SIG-M5 treated with dmso at 0.1 percent for 504 hours (cell line): ENCODE results near the gene GMDS.

ENCODE experiments used
- DNase-seq: peaks from one replicate; lab custom pipeline; 2025; ENCODE audit not compliant: unreplicated experiment; lab: John Stamatoyannopoulos, UW

The GMDS gene

GRCh38 chr6:1639430-1639829 lies 606.0 kb downstream of the GMDS start:
- no peak for DNase-seq

- no peak for DNase-seq
These were observed 608.2 kb downstream of the GMDS start for GRCh38 chr6:1636971-1637871.

DNA sequence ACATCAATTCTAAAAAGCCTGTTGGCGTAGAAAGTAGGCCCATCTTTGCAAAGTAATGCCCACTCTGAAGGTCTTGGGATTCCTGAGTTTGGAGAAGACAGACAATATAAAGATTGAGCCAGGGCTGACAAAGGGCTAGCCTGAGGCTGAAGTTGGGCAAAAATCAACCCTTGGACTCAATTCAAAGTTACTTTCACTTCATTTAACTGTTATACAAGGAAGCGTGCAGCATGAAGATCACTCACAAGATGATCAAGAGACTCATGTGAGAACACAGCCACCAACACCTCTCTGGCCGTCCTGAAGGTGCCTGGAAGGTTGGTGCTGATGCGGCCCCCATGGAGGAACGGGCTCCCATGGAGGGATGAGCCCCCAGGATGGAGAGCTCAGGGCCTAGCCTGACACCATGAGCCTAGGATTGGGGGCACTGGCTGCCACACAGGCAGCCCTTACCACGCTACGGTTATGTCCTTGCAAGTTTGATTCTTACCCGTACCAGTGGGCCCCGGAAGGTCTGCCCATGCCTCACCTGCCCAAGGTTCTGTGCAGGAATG lies 609.1 kb downstream of the GMDS start:
- no peak for DNase-seq

- no peak for DNase-seq
These were observed 609.9 kb downstream of the GMDS start for GRCh38 chr6:1635305-1636010.

GRCh38 chr6:1634081-1634480 lies 611.3 kb downstream of the GMDS start:
- DNase-seq = no peak

DNA sequence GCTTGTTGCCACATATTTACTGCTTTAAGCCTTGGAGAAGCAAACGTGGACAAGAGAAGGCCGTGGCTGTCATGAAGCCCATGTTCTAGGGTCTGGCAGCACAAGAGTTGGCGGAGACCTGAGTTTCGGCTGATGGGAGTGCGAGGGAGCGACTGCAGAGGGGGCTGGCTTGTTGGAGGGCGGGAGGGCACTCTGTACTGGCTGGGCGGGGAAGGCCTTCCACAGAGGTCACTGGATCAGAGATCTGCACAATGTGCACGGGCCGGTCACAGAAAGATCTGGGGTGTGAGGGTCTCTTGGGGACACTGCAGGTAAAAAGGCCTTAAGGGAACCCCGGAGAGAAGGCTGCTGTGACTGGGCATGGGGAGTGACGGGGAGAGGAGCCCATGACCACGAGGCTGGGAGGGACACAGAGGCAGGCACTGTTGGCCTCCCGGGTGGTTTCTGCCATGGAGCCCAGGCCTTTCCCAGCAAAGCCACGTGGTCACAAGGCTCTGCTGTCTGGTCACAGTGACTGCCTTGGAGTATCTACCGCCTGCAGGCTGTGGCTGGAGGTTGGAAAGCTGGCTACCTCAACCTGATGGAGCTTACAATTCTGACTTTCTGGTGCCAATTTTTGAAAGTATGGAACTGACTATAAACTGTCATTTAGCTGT lies 611.9 kb downstream of the GMDS start:
- no peak for DNase-seq

DNA sequence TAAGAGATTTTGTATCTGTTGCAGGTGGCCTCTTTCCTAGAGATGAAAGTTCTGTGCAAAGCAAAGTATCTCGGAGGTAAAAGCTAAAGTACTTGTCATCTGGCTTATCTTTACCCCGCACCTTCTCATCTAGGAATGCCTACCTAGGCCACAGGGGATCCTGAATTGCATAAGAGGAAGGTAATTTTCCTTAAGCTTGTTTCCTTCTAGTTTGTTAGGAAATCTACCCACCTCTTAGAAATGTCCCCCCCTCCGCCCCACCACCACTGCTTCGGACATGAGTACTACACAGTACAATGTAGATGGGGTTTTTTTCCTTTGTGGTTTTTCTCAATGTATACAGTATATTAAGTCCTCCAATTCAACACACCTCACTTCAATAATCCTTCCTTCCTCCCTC lies 614.2 kb downstream of the GMDS start:
- DNase-seq = no peak

DNA sequence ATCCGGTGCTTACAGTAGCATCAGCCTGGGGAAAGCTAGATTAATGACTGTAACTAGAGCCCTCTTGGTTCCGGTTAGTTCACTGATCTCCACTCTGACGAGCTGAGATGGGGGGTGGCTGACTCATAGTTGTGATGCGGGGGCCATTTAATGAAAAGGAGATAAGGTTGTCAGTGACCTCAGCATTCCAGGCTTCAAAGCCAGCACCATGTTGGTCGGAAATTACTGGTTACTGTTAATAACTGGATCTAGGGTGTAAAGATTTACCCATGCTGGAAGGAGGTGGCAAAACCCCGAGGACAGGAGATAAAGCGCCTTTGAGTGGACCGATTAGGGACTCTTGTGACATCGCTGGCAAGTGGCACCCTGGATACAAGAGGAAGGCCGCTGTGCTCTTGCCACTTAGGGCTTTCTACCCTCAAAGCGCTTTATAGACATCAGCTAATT lies 614.6 kb downstream of the GMDS start:
- DNase-seq = no peak

- no peak for DNase-seq
These were observed 615.1 kb downstream of the GMDS start for GRCh38 chr6:1630212-1630770.

DNA sequence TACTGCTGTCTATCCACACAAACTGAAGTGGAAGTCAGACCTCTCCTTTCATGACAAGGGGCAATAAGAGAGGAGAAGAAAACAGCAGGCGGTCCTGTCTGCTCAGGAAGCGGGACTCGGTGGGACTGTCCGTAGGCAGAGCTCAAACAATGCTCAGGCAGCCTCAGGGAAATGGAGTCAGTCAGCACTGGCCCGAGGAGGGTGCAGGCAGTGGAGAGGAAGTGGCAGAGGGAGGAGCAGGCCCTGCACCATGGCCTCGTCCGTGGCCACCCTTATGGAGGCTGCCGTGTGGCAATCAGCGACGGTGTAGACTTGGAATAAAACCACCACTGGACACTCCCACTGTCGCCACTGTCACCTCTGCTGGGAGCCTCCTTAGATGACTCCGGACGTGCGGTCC lies 616.1 kb downstream of the GMDS start:
- no peak for DNase-seq

DNA sequence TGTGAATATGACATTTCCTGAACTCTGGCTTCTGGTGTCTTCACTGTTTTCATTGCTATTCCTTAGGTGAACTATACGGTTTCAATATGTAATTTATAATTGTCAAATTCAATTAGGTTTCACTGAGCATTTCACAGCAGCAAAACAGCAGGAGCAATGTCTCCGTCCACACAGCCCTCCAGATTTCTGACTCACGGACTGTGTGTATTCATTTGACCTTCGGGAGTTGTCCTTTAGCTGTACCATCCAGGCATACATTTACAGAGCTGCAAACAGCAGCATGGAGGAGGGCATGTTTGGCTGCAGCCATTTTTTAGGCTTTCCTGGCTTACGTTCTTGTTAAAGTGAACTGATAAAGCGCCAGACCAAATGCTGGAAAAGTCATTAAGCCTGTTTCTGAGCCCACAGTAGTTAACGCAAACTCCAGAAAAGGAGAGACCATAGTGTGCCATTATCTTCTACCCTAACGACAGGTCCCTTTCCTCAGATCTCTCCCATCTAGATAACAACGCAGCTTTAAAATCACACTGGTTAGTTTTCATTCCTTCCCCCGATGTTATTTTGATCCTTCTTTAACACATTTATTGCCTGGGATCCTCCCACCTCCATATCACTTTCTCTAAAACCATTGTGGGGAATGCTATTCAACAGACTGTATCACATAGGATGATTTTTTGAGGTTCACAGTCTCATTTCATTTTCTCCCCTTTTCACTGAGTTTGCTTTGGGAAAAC lies 617.4 kb downstream of the GMDS start:
- DNase-seq = no peak

- DNase-seq = no peak
These were observed 618.9 kb downstream of the GMDS start for GRCh38 chr6:1626481-1626880.

- no peak for DNase-seq
These were observed 619.5 kb downstream of the GMDS start for GRCh38 chr6:1625794-1626435.

DNA sequence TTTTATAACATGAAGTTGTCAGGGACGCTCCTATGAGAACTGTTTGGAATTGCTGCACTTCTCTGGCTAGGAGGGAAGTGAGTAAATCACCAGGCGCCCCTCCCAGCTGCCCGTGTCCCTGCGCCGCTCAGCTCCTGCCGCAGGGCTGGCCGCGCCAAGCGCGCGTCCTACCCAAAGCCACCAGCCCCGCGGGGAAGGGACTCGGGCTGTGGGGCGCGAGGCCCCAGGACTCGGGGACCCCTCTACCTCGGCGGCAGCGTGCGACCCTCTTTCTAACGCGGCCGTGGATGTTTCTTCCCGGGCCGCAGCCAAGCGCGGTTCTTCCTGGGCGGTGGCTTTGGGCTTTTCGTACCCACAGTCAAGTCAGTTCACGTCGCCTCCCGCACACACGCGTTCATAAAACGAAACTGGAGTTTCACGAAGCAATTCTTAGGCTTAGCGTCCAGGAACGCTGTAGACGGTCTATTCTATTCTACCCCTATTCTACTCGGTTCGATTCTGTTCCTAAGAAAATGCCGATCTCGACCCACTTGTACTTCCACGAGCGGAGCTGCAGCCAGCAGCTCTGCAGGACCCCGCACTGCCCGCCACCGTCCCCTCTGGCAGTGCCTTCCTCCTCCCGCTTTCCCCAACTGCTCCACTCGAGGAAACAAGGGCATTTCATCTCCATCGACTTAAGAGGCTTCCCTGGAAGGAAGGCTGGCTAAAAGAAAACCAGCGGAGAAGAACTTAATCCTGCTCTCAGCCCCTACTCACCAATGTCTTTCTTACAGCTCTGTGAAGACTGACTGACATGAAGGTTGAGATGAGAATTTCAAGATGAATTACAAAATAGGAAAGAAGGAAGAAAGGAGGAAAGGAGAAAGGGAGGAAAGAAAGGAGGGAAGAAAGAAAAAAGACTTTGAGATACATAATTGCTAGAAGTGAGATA lies 620.3 kb downstream of the GMDS start:
- DNase-seq = no peak

DNA sequence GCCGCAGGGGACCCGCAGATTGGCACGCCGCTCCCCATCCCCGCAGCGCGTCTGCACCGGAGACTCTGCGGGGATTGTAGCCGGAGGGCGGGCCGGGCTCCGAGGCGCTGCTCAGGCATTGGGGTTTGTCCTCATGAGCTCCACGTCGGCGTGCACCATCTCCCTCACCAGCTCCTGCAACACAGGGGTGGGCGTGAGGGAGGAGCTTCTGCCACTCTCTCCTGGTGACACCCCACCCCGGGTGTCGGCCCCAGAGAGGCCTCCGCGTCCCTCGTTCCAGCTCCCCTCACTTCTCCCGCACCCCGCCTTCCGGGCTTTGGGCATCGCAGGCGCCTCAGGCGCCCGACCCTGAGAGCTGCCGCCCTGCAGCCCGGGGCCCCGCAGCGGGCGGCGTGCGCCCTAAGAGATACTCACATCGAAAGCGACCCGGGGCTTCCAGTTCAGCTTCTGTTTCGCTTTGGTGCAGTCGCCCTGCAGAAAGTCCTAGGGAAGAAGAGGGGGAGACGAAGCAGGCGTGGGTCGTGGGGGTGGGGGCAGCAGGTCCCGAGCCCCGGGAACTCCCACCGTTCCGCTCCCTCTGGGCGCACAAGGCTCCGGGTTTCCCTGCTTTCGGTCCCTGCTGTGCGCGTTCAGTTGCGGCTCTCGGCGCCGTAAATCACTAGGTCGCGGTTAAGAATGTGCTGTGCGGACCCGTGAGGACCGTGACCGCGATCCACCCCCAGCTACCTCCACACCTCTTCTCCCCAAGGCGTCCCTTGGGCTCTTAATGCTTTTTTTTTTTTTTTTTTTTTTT lies 621.2 kb downstream of the GMDS start:
- DNase-seq = no peak

GRCh38 chr6:1623769-1624057 lies 621.7 kb downstream of the GMDS start:
- no peak for DNase-seq

GRCh38 chr6:1622851-1623768 lies 622.3 kb downstream of the GMDS start:
- no peak for DNase-seq
